Fibroblast of skin of scalp (primary cell): ENCODE results near the gene RNF166.

ENCODE experiments used
- DNase-seq: peaks from one replicate; pipeline ENCODE4 v3.0.0-alpha.2; 2013

The RNF166 gene

DNA sequence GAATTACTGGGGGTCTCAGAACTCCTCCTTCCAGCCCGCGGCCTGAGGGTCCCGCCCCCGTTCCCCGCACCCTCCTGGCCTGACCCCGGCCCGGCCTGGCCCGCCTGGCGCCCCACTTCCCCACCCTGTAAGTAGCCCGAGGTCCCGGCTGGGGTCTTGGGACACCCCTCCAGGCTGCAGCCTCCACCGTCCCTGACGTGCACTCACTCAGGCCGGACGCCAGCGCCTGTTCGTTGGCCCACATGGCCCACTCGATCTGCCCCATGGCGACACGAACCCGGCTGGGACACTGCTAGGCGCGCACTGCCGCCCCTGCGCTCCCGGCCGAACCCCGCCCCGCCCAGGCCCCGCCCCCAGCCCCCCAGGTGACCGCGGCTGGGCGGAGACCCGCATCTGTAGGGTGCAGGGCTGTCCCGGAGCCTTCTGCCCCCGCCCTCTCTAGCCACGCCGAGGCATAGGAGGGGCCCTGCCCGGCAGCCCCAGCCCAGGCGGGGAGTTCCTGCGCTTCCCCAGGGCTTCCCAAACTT, 55.4 kb downstream of the RNF166 start, which contains the start of gene CYBA:
CYBA (minus strand) TSS at position 305 of the 527 bp plus-strand sequence; CDS start at position 265, 40 bp downstream.
- DNase-seq: peak; percentile 52

DNA sequence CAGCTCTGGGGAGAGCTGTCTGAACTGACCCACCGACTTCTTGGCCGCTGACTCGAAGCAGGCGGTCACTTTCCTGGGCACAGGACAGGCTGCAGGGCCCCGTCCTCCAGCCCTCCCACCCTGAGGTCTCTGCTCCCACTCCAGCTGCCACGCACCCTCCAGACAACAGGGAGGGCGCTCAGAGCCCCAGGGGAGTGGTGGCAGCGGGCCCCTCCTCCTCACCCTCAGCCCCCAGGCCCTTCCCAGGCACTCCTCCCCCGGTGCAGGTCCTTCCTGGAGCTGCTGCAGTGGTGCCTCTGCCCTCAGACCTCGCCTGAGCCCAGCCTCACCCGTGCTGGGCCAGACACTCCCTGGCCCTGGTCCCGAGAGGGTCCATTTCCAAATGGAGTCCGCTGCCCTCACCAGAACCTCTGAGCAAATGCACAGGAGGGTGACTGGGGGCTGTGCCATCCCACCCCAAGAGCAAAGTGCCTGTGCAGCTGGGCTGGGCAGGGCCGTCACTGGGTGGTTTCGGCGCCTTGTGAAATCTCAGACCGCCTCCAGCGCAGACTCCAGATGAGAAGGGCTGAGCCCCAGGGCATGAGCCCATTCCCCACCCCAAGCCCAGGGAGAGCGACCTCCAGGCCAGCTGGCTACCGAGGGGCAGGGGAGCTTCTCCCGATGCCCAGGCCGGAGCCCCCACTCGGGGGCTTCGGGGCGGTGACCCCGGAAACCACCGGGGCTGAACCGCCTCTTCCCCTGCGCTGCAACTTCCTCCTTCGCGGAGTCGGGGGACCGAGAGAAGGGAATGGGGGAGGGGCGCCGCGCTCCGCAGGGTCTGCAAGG, 56.1 kb downstream of the RNF166 start:
- no peak for DNase-seq

DNA sequence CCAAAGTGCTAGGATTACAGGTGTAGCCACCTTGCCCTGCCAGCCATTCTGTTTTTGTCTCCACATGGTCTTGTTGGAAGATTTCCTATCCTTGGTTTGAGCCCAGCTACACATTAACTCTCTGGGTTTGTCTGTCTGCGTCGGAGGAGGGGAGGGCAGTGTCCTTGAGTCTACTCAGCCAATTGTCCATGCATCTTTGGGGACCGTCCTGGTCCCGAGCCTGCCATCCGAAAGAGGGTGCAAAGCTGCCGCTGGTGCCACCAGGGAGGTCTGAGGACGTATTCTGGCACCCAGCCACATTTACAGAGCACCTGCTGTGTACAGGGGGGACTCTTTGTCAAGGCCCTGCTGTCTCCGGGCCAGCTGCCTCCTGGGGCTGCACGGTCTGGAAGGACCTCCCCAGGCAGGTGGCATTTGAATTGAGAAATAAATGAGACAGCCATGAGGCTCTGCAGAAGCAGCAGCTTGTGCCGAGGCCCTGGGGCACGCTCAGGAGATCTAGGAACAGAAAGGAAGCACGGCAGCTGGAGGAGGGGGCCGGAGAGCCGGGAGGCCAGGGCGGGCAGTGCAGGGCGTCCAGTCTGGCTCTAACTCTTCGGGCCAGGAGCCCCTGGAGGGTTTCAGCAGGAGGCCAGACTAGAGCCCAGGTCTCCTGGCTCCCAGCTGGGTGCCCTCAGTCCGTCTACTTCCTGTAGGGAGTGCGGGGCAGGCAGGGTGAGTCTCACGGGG, 56.8 kb downstream of the RNF166 start:
- no peak for DNase-seq

DNA sequence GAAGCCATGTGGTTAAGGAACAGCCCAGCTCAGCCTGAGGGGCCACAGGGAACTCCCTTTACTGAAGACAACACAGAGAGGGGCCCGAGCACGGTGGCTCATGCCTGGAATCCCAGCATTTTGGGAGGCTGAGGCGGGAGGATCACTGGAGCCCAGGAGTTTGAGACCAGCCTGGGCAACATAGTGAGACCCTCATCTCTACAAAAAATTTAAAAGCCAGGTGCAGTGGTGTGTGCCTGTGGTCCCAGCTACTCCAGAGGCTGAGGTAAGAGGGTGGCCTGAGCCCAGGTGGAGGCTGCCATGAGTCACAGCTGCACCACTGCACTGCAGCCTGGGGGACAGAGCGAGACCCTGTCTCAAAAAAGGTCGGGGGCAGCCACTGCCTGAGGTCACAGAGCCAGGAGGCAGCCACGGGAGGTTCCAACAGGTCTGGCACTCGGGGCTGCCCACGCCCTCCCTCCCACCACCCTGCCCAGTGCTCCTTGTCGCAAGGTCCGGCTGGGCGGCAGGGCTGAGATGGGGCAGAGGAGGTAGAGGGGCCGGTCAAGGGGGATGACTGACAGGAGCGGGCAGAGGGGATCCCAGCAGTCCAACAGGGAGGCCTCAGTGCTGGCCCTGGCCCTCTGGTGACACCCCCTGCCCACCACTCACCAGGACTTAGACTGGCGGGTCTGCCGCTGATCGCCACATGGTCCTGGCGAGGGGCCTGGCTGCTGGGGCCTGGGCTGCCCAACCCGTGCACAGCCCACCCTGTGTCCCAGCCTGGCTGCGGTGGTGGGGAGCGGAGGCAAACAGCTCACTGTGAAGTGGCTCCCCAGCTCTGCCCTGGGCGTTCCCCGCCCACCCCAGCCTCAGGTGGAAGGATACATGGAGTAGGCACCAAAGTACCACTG, 58.8 kb downstream of the RNF166 start:
- DNase-seq: no peak
